GM21786 (cell line): ENCODE measurements around the gene LARGE2.

ENCODE experiments used
- ATAC-seq: cut with Tn5 transposase; IDR thresholded peaks from one replicate; pipeline ENCODE4 v1.9.1; 2021; ENCODE audit not compliant: unreplicated experiment

Gene LARGE2

GRCh38 chr11:45928535-45929215 lies 6.2 kb downstream of the LARGE2 start:
- no peak for ATAC-seq

DNA sequence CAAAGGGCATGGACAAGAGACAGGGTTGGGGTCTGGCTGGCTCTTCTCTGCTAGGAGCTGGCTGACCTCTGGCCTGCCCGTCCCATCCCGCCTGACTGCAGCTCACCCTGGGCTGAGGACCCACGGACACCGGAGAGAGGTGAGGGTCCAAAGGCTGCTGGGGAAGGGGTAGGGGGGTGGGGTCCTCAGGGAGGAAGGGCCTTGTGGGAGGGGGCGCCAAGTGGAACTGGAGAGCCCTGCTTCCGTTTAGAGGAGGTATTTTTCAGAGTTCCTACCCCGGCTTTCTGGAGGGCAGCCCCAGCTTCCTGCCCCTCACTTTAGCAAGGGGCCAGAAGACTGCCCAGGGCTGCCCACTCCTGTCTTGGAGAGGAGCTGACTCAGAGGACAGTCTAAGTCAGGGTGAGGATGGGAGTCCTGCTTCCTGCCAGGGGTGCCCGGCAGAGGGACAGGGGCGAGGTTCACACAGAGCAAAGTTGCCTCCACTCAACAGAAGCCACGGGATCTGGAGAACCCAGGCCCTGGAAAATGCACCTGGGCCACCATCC lies 7.1 kb downstream of the LARGE2 start:
- ATAC-seq: no peak

DNA sequence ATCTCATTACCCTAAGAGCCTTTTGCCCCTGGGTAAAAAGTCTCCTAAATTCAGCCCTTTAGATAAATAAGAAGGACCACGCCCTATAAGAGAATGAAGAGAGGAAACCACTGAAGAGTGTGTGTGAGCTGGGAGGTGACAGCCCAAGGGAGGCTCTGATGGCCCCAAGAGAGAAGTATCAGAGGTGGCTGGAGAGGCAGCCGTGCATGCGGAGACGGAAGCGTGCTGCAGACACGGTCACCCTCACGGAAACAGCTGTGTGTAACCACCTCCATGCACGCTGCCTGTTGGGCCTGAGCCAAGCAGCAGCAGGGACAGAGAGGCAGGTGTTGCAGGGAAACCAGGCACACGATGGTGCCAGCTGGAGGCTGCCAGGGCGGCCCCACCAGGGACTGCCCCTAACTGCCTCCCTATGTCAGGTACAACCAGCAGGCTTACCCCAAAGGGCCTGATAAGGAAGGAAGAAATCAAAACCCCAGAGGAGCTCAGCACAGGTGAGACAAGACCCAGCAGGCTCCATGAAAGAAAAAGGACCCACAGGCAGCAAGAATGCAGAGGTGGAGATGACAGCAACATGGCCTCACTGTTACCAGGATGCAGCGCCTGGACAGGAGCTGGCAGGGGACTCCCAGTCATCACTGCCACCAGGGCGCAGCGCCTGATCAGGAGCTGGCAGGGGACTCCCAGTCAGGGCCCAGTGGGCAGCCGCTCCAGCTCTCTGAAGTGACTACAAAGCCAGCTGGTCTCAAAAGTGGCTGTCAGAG lies 7.8 kb downstream of the LARGE2 start:
- ATAC-seq: peak; percentile 90

- ATAC-seq: no peak
These were observed 8.6 kb downstream of the LARGE2 start for GRCh38 chr11:45930951-45931570.

DNA sequence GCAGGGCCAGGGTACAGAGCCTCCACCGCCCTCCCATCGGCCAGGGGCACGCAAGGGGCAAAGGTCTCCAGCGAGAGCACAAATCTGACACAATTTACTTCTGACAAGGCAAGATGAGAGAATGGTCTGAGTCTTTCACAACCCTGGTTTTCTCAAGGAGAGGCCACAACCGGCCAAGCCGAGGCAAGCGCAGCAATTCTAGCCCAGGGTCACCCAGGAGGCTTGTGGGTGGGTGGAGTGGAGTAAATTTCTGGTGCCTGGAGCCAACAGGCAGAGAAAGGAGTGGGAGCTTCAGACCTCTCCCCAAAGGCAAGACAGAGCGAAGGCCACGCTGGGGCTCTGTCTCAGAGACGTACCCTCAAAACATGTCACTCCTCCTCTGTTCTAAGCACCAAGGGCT lies 9.3 kb downstream of the LARGE2 start:
- no peak for ATAC-seq

DNA sequence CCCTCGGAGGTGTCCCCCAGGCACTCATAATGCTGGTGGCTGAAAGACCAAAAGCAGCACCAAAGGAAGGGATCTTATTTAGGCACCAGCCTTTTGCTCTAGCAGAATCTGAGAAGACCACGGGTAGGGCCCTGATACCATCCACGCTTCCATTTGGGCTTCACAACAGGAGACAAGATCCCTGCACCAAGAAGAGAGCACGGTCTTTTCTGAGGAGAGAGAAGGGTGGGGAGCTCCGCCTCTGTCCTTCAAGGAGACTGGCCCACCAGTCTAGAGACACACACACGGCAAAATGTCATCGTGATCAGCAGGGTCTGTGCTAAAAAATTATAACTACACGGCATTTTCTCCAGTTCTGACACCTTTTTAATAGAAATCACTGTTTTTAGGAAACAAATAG lies 9.8 kb downstream of the LARGE2 start:
- ATAC-seq: no peak

DNA sequence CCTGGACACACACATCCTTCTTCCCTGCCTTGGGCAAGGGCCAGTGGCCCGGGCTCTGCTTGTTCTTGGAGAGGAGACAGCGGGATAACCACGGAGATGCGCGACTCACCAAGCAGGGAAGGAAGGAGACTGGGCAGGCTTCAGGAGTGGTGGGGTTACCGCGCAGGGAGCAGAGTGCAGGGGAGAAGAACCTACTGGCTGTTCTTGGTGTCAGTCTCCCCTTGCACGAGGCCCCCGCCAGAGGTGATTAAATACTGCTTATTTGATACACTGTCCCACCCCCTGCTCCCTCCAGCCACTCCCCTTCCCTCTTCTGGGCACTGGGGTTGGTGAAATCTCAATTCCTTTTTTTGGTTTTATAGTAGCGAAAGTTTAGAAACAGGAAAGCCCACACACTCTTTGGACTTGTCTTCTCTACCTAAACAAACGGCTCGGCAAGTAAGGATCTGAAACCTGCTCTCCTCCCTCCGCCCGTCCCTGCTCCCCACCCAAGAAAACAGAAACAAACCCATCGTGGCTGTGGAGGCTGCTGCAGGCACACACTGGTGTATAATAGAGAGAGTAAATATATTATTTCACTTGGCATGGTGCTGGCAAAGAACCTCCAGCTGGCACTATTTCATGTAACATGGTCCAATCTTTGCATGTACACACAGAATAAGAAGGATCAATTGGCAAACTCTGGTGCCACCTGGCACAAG lies 10.8 kb downstream of the LARGE2 start:
- ATAC-seq: no peak

DNA sequence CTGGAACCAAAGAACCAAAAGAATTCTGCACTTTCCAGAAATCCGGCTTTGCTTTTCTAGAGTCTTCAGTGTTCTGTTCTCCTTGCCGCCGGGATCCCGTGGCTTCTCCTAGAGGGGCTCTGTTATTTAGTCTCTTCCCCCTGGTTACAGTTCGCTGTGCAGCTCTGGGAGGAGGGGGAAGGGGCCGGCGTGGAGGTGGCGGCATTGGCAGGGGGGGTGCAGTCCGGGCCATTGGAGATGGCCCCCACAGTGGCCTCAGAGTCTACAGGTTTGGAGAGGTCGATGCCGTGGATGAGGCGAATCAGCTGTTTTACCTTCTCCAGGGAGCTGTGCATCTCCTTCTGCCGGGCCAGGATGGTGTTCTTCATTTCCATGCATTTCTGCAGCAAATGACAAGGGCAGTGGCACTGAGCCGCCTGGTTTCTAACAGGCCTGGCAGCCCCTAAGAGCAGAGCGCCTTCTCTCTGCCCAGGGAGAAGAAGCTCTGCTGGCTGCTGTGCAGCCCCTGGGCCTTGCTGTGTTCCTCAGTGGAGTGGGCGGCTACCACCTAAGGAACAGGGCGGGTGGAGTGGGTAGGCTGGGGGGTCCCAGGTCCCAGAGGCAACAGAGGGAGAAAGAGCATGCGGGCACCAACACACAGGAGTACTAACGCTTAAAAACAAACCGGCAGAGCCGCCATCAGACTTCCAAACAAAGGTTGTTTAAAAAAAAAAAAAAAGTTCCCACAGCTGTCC lies 11.6 kb downstream of the LARGE2 start:
- no peak for ATAC-seq

GRCh38 chr11:45934580-45935318 lies 12.3 kb downstream of the LARGE2 start:
- no peak for ATAC-seq

- ATAC-seq: no peak
These were observed 13.1 kb downstream of the LARGE2 start for GRCh38 chr11:45935349-45936064.

DNA sequence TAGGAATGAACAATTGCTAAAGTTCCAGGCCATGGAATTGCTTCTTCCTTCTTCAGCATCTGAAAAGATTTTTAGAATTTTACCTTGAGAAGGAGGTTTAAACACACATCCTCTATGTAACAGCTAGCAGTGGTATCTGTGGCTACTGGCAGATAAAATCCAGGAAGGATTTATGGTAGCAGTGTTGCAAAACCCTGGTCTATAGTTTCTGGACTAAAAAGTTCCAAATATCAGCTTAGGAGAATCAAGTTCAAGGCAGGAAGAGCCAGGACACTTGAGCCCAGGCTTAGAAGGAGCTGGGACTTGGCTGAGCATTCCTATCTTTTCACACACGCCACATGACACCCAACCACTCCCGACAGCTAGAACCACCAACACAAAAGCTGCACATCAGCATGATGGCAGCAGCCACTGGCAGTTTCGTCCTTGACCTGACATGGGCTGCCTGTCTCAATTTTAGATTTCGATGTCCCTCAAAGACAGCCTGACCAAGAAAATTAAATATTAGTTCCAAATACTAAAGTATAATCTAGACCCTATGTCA lies 14.1 kb downstream of the LARGE2 start:
- ATAC-seq: no peak

DNA sequence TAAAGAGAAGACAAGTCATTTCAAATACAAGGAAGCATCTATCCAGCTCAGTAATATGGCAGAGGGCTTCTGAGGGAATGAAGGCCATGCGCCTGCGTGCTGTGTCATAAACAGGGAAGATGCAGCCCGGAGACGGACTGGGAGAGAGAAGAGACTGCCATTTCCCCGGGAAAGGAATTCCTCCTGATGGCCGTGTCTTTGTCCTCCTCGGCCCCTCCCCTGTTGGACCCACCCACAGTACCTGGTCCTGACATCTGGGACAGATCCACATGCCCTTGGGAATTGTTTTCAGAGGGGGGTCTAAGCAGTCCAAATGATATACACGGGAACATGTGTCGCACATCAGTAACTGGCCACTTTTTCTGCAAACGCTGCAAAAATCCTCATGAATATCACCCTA lies 15.5 kb downstream of the LARGE2 start:
- ATAC-seq: no peak

GRCh38 chr11:45939836-45940235 lies 17.4 kb downstream of the LARGE2 start:
- no peak for ATAC-seq

- ATAC-seq: no peak
These were observed 18.8 kb downstream of the LARGE2 start for GRCh38 chr11:45941285-45941684.

- ATAC-seq: no peak
These were observed 19.9 kb downstream of the LARGE2 start for GRCh38 chr11:45942381-45942780.

GRCh38 chr11:45945397-45945999 lies 23.0 kb downstream of the LARGE2 start:
- no peak for ATAC-seq

GRCh38 chr11:45947885-45948284 lies 25.4 kb downstream of the LARGE2 start:
- ATAC-seq: no peak

GRCh38 chr11:45948356-45948755 lies 25.9 kb downstream of the LARGE2 start:
- ATAC-seq: no peak

DNA sequence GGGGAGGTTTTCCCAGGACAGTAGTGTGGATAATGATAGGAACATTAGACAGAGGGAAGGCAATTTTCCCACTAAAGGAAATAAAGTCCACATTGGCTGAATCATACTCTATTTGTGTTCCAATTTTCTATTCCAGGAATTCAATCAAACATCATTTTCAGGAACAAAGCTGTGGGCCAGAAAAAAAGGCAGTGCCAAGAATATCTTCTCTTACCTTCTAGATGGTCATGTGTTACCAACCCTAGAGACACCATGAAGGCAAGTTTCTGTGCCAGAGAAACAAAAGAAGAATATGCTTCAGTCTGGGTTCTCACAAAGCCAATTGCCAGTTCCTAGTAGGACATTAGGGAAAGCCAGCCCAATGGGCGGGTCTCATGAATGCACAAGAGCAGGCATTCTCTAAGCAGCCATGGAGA lies 27.5 kb downstream of the LARGE2 start:
- ATAC-seq: no peak
